Activated naive CD8-positive, alpha-beta T cell (primary cell): Measurements from ENCODE around the gene MAPRE3.

Source experiments
- H3K27ac Mint-ChIP-seq: one replicate; pipeline ENCODE4 v1.8.0; 2021; ENCODE audit warnings: mixed read lengths
- H3K27me3 Mint-ChIP-seq: one replicate; pipeline ENCODE4 v1.8.0; 2021; ENCODE audit warnings: mixed read lengths
- H3K36me3 Mint-ChIP-seq: one replicate; pipeline ENCODE4 v1.8.0; 2021; ENCODE audit warnings: mixed read lengths
- H3K4me1 Mint-ChIP-seq: one replicate; pipeline ENCODE4 v1.8.0; 2021; ENCODE audit warnings: low read depth, mixed read lengths
- H3K4me3 Mint-ChIP-seq: one replicate; pipeline ENCODE4 v1.8.0; 2021; ENCODE audit warnings: mild to moderate bottlenecking, mixed read lengths
- H3K9me3 Mint-ChIP-seq: one replicate; pipeline ENCODE4 v1.8.0; 2021; ENCODE audit warnings: low read depth, mixed read lengths

Gene MAPRE3

GRCh38 chr2:26969077-26969844 lies 1.2 kb upstream of the MAPRE3 start:
- H3K4me1 Mint-ChIP-seq, result peaks cover 24% of the 10 kb centered on the region
- no peaks in the 10 kb centered on the region for H3K9me3 Mint-ChIP-seq
- H3K27ac Mint-ChIP-seq, result no peak overlapping the region
- H3K36me3 Mint-ChIP-seq, result no peaks in the 10 kb centered on the region
- peaks cover 7% of the 10 kb centered on the region for H3K27me3 Mint-ChIP-seq
- H3K4me3 Mint-ChIP-seq, result peak overlapping the region; percentile 82

GRCh38 chr2:26970928-26971627 lies 641 bp downstream of the MAPRE3 start:
- Mint-ChIP-seq H3K36me3 (no peaks in the 10 kb centered on the region), H3K9me3 (no peaks in the 10 kb centered on the region), H3K27ac (no peak overlapping the region), H3K4me3 (peak overlapping the region; percentile 89), H3K4me1 (peaks cover 24% of the 10 kb centered on the region), H3K27me3 (peaks cover 6% of the 10 kb centered on the region)

GRCh38 chr2:26971911-26972786 lies 1.7 kb downstream of the MAPRE3 start:
- Mint-ChIP-seq H3K36me3 (no peaks in the 10 kb centered on the region), H3K4me1 (peaks cover 24% of the 10 kb centered on the region), H3K4me3 (peak overlapping the region; percentile 89), H3K9me3 (no peaks in the 10 kb centered on the region), H3K27ac (no peak overlapping the region), H3K27me3 (peaks cover 4% of the 10 kb centered on the region)

GRCh38 chr2:26974352-26974751 lies 3.9 kb downstream of the MAPRE3 start:
- Mint-ChIP-seq H3K27ac (no peak overlapping the region), H3K27me3 (peaks cover 1% of the 10 kb centered on the region), H3K4me3 (no peak overlapping the region), H3K36me3 (peaks cover 4% of the 10 kb centered on the region), H3K9me3 (no peaks in the 10 kb centered on the region), H3K4me1 (peaks cover 16% of the 10 kb centered on the region)

- Mint-ChIP-seq H3K9me3 (no peaks in the 10 kb centered on the region), H3K27me3 (peaks cover 1% of the 10 kb centered on the region), H3K4me1 (peaks cover 10% of the 10 kb centered on the region), H3K4me3 (no peak overlapping the region), H3K36me3 (peaks cover 4% of the 10 kb centered on the region), H3K27ac (no peak overlapping the region)
These were observed 4.7 kb downstream of the MAPRE3 start for GRCh38 chr2:26975102-26975501.

GRCh38 chr2:26975656-26976055 lies 5.2 kb downstream of the MAPRE3 start:
- Mint-ChIP-seq H3K27ac (no peak overlapping the region), H3K4me1 (peaks cover 9% of the 10 kb centered on the region), H3K36me3 (peaks cover 4% of the 10 kb centered on the region), H3K27me3 (peaks cover 1% of the 10 kb centered on the region), H3K9me3 (no peaks in the 10 kb centered on the region), H3K4me3 (no peak overlapping the region)

- H3K27me3 Mint-ChIP-seq, result peaks cover 1% of the 10 kb centered on the region
- H3K27ac Mint-ChIP-seq, result no peak overlapping the region
- peaks cover 4% of the 10 kb centered on the region for H3K36me3 Mint-ChIP-seq
- peaks cover 6% of the 10 kb centered on the region for H3K4me1 Mint-ChIP-seq
- H3K4me3 Mint-ChIP-seq, result no peak overlapping the region
- H3K9me3 Mint-ChIP-seq, result no peaks in the 10 kb centered on the region
These were observed 5.8 kb downstream of the MAPRE3 start for GRCh38 chr2:26976237-26976636.

GRCh38 chr2:26977012-26977411 lies 6.6 kb downstream of the MAPRE3 start:
- Mint-ChIP-seq H3K36me3 (peaks cover 4% of the 10 kb centered on the region), H3K9me3 (no peaks in the 10 kb centered on the region), H3K27me3 (peaks cover 1% of the 10 kb centered on the region), H3K4me1 (no peaks in the 10 kb centered on the region), H3K4me3 (no peak overlapping the region), H3K27ac (no peak overlapping the region)

GRCh38 chr2:26978061-26978596 lies 7.7 kb downstream of the MAPRE3 start:
- H3K4me3 Mint-ChIP-seq, result no peak overlapping the region
- H3K9me3 Mint-ChIP-seq, result no peaks in the 10 kb centered on the region
- no peaks in the 10 kb centered on the region for H3K4me1 Mint-ChIP-seq
- peaks cover 1% of the 10 kb centered on the region for H3K27me3 Mint-ChIP-seq
- H3K36me3 Mint-ChIP-seq, result peaks cover 4% of the 10 kb centered on the region
- H3K27ac Mint-ChIP-seq, result no peak overlapping the region

GRCh38 chr2:26979741-26980140 lies 9.3 kb downstream of the MAPRE3 start:
- H3K4me3 Mint-ChIP-seq, result no peak overlapping the region

GRCh38 chr2:26980971-26981370 lies 10.5 kb downstream of the MAPRE3 start:
- Mint-ChIP-seq H3K4me3 (no peak overlapping the region), H3K9me3 (no peaks in the 10 kb centered on the region), H3K36me3 (peaks cover 4% of the 10 kb centered on the region)

More at GRCh38 chr2:26979741-26980140, 9.3 kb downstream of the MAPRE3 start:
- no peaks in the 10 kb centered on the region for H3K4me1 Mint-ChIP-seq
- H3K27me3 Mint-ChIP-seq, result peaks cover 1% of the 10 kb centered on the region
- H3K9me3 Mint-ChIP-seq, result no peaks in the 10 kb centered on the region
- no peak overlapping the region for H3K27ac Mint-ChIP-seq
- peaks cover 4% of the 10 kb centered on the region for H3K36me3 Mint-ChIP-seq

GRCh38 chr2:26982102-26982742 lies 11.8 kb downstream of the MAPRE3 start:
- Mint-ChIP-seq H3K27me3 (no peaks in the 10 kb centered on the region), H3K4me3 (no peak overlapping the region), H3K4me1 (no peaks in the 10 kb centered on the region), H3K27ac (no peak overlapping the region), H3K36me3 (peaks cover 4% of the 10 kb centered on the region), H3K9me3 (no peaks in the 10 kb centered on the region)

More at GRCh38 chr2:26980971-26981370, 10.5 kb downstream of the MAPRE3 start:
- no peaks in the 10 kb centered on the region for H3K27me3 Mint-ChIP-seq
- H3K4me1 Mint-ChIP-seq, result no peaks in the 10 kb centered on the region
- no peak overlapping the region for H3K27ac Mint-ChIP-seq

GRCh38 chr2:26983746-26984145 lies 13.3 kb downstream of the MAPRE3 start:
- H3K27ac Mint-ChIP-seq, result no peak overlapping the region
- H3K4me1 Mint-ChIP-seq, result no peaks in the 10 kb centered on the region
- H3K9me3 Mint-ChIP-seq, result no peaks in the 10 kb centered on the region
- no peak overlapping the region for H3K4me3 Mint-ChIP-seq
- peaks cover 3% of the 10 kb centered on the region for H3K36me3 Mint-ChIP-seq
- H3K27me3 Mint-ChIP-seq, result no peaks in the 10 kb centered on the region

- Mint-ChIP-seq H3K36me3 (no peaks in the 10 kb centered on the region), H3K9me3 (no peaks in the 10 kb centered on the region), H3K27me3 (no peaks in the 10 kb centered on the region), H3K4me3 (no peak overlapping the region), H3K27ac (no peak overlapping the region), H3K4me1 (no peaks in the 10 kb centered on the region)
These were observed 15.4 kb downstream of the MAPRE3 start for GRCh38 chr2:26985807-26986206.
